GM12878 (cell line): ENCODE results near the gene MEP1A. TPM values are rescaled to one million over a fixed set of nuclear protein-coding genes. Genes with fewer than 3 reads are reported as not detected.

Experiments used
- ATAC-seq: fragments of 200-7000 bp; cut with Tn5 transposase; 3 replicates; pipeline ENCODE4 v1.9.1; 2020; ENCODE audit warnings: mild to moderate bottlenecking, moderate library complexity
- BruUV-seq: library from RNA; stranded (reverse); fragments of 400-500 nt; replicated peaks from 2 replicates; lab custom pipeline; 2021; lab: Mats Ljungman, UMichigan
- CTCF ChIA-PET: fragments of 300-600 bp; sonication (Branson Sonifier 250); formaldehyde crosslinking; extraction: SDS; loops from one replicate; lab custom pipeline; 2021; ENCODE audit warnings: inconsistent platforms; lab: Yijun Ruan, JAX
- POLR2A ChIA-PET: fragments of 350-600 bp; formaldehyde crosslinking; extraction: SDS; loops from one replicate; lab custom pipeline; 2021; ENCODE audit warnings: inconsistent platforms; lab: Charles Lee
- RAD21 ChIA-PET: fragments of 300-600 bp; sonication (Branson Sonifier 250); formaldehyde crosslinking; loops from one replicate; lab custom pipeline; 2023; ENCODE audit warnings: antibody characterized with exemption; ENCODE audit not compliant: unreplicated experiment; lab: Charles Lee
- SMC1A ChIA-PET: fragments of 300-600 bp; sonication (Branson Sonifier 250); formaldehyde crosslinking; loops from one replicate; lab custom pipeline; 2023; ENCODE audit not compliant: unreplicated experiment, uncharacterized antibody; lab: Charles Lee
- DNase-seq: peaks from one replicate; pipeline ENCODE4 v3.0.0-alpha.2; 2011; ENCODE audit warnings: low read depth, low spot score
- FAIRE-seq: peaks from 3 replicates; lab custom pipeline; 2011; peaks lifted over from hg19 to GRCh38; lab: Jason Lieb, UNC
- H2AFZ ChIP-seq: 2 replicates; pipeline ENCODE4 v1.6.0; 2011; ENCODE audit warnings: low read depth, low read length, control low read depth; ENCODE audit not compliant: control insufficient read depth
- H3K27ac ChIP-seq: 2 replicates; pipeline ENCODE4 v1.5.1; 2011; ENCODE audit warnings: control low read depth; ENCODE audit not compliant: control insufficient read depth, insufficient read depth
- H3K27me3 ChIP-seq, 2 experiments: replicated peaks in 1 of 2; 2 replicates each; pipeline versions ENCODE4 v1.6.0 to v1.6.1; 2011; ENCODE audit warnings: low read length in 1 of 2; ENCODE audit not compliant: control insufficient read depth in 2 of 2, insufficient read depth in 2 of 2
- H3K36me3 ChIP-seq, 2 experiments: 2 replicates each; pipeline ENCODE4 v1.5.1; 2011; ENCODE audit warnings: low read length in 1 of 2; ENCODE audit not compliant: control insufficient read depth in 2 of 2, insufficient read depth in 2 of 2
- H3K4me1 ChIP-seq: 2 replicates; pipeline ENCODE4 v1.6.1; 2011; ENCODE audit warnings: mild to moderate bottlenecking, low read length, moderate library complexity, mixed read lengths; ENCODE audit not compliant: control insufficient read depth, insufficient read depth
- H3K4me2 ChIP-seq: 2 replicates; pipeline ENCODE4 v1.6.0; 2011; ENCODE audit warnings: control low read depth; ENCODE audit not compliant: control insufficient read depth, insufficient read depth
- H3K4me3 ChIP-seq: fragments of 200-600 bp; sonication (generic); 2 replicates; pipeline ENCODE4 v1.5.1; 2016
- H3K79me2 ChIP-seq: 2 replicates; pipeline ENCODE4 v1.6.0; 2011; ENCODE audit warnings: low read length; ENCODE audit not compliant: control insufficient read depth, insufficient read depth
- H3K9ac ChIP-seq: 2 replicates; pipeline ENCODE4 v1.8.0; 2011; ENCODE audit warnings: low read length, control low read depth, mixed read lengths; ENCODE audit not compliant: control insufficient read depth, insufficient read depth
- H3K9me3 ChIP-seq: replicated peaks from 3 replicates; pipeline ENCODE4 v1.5.1; 2011; ENCODE audit warnings: mild to moderate bottlenecking, low read length; ENCODE audit not compliant: control insufficient read depth, insufficient read depth
- H4K20me1 ChIP-seq: 2 replicates; pipeline ENCODE4 v1.6.0; 2011; ENCODE audit not compliant: control insufficient read depth, insufficient read depth
- BCL3 ChIP-seq: IDR thresholded peaks from 2 replicates; pipeline ENCODE4 v1.6.1; 2011; ENCODE audit warnings: borderline replicate concordance, low read depth, mild to moderate bottlenecking, moderate library complexity, low read length; ENCODE audit not compliant: insufficient read depth, poor library complexity, severe bottlenecking
- BCLAF1 ChIP-seq: fragments of 450-650 bp; IDR thresholded peaks from 2 replicates; pipeline ENCODE4 v1.6.1; 2017; ENCODE audit warnings: antibody characterized with exemption, mild to moderate bottlenecking, moderate library complexity
- IKZF2 ChIP-seq, 2 experiments: fragments of 450-650 bp; IDR thresholded peaks; 2 replicates each; pipeline ENCODE4 v1.6.1; 2017; ENCODE audit warnings: mild to moderate bottlenecking in 2 of 2, moderate library complexity in 2 of 2
- NBN ChIP-seq: fragments of 450-650 bp; IDR thresholded peaks from 2 replicates; pipeline ENCODE4 v1.6.1; 2016
- RAD51 ChIP-seq: fragments of 450-650 bp; IDR thresholded peaks from 2 replicates; pipeline ENCODE4 v1.6.1; 2016; ENCODE audit warnings: moderate library complexity, mild to moderate bottlenecking, inconsistent platforms
- RB1 ChIP-seq: fragments of 450-650 bp; formaldehyde crosslinking; IDR thresholded peaks from 2 replicates; pipeline ENCODE4 v1.6.1; 2017; ENCODE audit warnings: mild to moderate bottlenecking, borderline replicate concordance
- RCOR1 ChIP-seq: conservative IDR thresholded peaks from 2 replicates; pipeline ENCODE4 v1.6.1; 2012; ENCODE audit warnings: low read depth, low read length, improper control_type of control experiment
- SKIL ChIP-seq: fragments of 450-650 bp; IDR thresholded peaks from 2 replicates; pipeline ENCODE4 v1.6.1; 2017; ENCODE audit warnings: mild to moderate bottlenecking, low read depth, inconsistent platforms; ENCODE audit not compliant: poor library complexity, severe bottlenecking
- SREBF2 ChIP-seq: IDR thresholded peaks from 2 replicates; pipeline ENCODE4 v1.6.1; 2012; ENCODE audit warnings: mild to moderate bottlenecking, low read length
- ZBED1 ChIP-seq: IDR thresholded peaks from 2 replicates; pipeline ENCODE4 v1.6.1; 2016; ENCODE audit warnings: borderline replicate concordance
- WGBS: methylation state at CpG from one replicate; pipeline ENCODE4 v1.1.6; 2016; ENCODE audit warnings: low lambda C conversion rate; ENCODE audit not compliant: insufficient replicate concordance, insufficient coverage; ENCODE audit errors: missing lambda C conversion rate; 5-methylcytosine and 5-hydroxymethylcytosine counted together
- in situ Hi-C: fragments of 300-500 bp; cut with MboI; formaldehyde crosslinking; loops from 9 replicates; pipeline ENCODE4 v1.14.3; 2018; ENCODE audit warnings: mixed read lengths
- intact Hi-C: fragments of 100-400 bp; cut with micrococcal nuclease; formaldehyde crosslinking; loops from one replicate; pipeline ENCODE4 v1.14.2; 2022; ENCODE audit not compliant: unreplicated experiment
- polyA plus RNA-seq, 11 experiments: library from polyadenylated mRNA; depleted of rRNA in 4 of 11; unstranded in 6 of 11; stranded (reverse) in 5 of 11; fragments of >200 nt; fragmentation: Nextera tagmentation in 4 of 11; fragmentation: Illumina TruSeq in 1 of 11; extraction: Ambion mirVana in 4 of 11; extraction: Trizol in 1 of 11; gene quantifications; 1 replicate in 1 of 11; 2 replicates in 10 of 11; pipeline versions ENCODE4 v1.2.1 to v1.2.3, GENCODE V29; 2011 to 2016; ENCODE audit warnings: inconsistent platforms in 2 of 11, missing spikeins in 2 of 11, low read depth in 1 of 11
- total RNA-seq, 4 experiments: library from RNA; depleted of rRNA in 3 of 4; stranded (reverse); fragments of >200 nt in 3 of 4; fragmentation: Illumina TruSeq in 1 of 4; extraction: Trizol in 1 of 4; gene quantifications; 2 replicates each; pipeline versions ENCODE4 v1.2.1 to v1.2.3, GENCODE V29; 2013 to 2021
- TF ChIP-seq, protein P1 (sequence below): fragments of 450-650 bp; IDR thresholded peaks from 2 replicates; pipeline ENCODE4 v1.6.1; 2018; ENCODE audit warnings: borderline replicate concordance, mild to moderate bottlenecking; ENCODE audit not compliant: partially characterized antibody
- TF ChIP-seq, protein P2 (sequence below): fragments of 150-350 bp; IDR thresholded peaks from 2 replicates; pipeline ENCODE4 v1.6.1; 2016; ENCODE audit warnings: low read depth, low read length

The MEP1A gene
- total and polyA plus RNA-seq, 10 of the 15 experiments (the other 5 are each of a cell fraction or from before 2014, with no cell fraction given) = not detected

DNA sequence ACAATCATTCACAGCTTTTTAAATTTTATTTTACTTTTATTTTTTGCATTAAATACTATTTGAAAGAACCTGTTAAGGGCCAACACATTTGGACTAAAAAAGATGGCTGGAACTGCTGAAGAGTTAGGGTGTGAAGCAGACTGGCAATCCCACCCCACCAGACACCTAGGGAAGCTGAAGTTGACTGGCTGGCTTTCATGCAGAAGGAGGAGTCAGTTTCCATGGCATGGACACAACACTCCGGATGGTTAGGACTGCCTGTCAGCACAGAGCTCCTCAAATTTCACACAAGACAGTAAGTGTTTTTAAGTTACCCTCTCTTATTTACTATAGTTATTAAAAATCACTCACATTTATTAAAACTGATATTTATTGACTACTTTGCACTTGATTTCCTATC, 46.5 kb upstream of the MEP1A start, which contains the start of gene ANKRD66:
Gene ANKRD66, plus strand, starts transcription at position 238 of the 400 bp plus-strand sequence. CDS start 5,016 bp downstream, outside the sequence.
- no peaks in the 10 kb centered on the region for H3K9me3 ChIP-seq
- H3K27ac ChIP-seq = no peak within 1 kb of the TSS
- WGBS = 23% methylated on average over 1 of the region's 1 CpG
- no peaks in the 10 kb centered on the region for H3K79me2 ChIP-seq
- DNase-seq = no peak
- ATAC-seq = no peak
- intact Hi-C loops (no loop called here), in situ Hi-C loops (no loop called here)
- ChIA-PET RAD21 (no interaction called here), POLR2A (no interaction called here), SMC1A (no interaction called here), CTCF (interaction anchor here (1.1 kb wide), 1 partner anchor 13 kb away, joined by 3 read pairs; no protein-coding TSS in a partner anchor)
- no TSS peak for BruUV-seq
- no peak within 1 kb of the TSS for H2AFZ ChIP-seq
- no peaks in the 10 kb centered on the region for H3K27me3 ChIP-seq
- H4K20me1 ChIP-seq = no peaks in the 10 kb centered on the region
- H3K4me3 ChIP-seq = no peak within 1 kb of the TSS
- H3K4me1 ChIP-seq = no peaks in the 10 kb centered on the region
- no peak for FAIRE-seq
- H3K4me2 ChIP-seq = no peak within 1 kb of the TSS
- H3K9ac ChIP-seq = no peak within 1 kb of the TSS
- H3K36me3 ChIP-seq = no peaks in the 10 kb centered on the region
- no peak for TF ChIP-seq RCOR1
- TF ChIP-seq, protein P1, sequence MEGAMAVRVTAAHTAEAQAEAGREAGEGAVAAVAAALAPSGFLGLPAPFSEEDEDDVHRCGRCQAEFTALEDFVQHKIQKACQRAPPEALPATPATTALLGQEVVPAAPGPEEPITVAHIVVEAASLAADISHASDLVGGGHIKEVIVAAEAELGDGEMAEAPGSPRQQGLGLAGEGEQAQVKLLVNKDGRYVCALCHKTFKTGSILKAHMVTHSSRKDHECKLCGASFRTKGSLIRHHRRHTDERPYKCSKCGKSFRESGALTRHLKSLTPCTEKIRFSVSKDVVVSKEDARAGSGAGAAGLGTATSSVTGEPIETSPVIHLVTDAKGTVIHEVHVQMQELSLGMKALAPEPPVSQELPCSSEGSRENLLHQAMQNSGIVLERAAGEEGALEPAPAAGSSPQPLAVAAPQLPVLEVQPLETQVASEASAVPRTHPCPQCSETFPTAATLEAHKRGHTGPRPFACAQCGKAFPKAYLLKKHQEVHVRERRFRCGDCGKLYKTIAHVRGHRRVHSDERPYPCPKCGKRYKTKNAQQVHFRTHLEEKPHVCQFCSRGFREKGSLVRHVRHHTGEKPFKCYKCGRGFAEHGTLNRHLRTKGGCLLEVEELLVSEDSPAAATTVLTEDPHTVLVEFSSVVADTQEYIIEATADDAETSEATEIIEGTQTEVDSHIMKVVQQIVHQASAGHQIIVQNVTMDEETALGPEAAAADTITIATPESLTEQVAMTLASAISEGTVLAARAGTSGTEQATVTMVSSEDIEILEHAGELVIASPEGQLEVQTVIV = no peak
- TF ChIP-seq, protein P2, sequence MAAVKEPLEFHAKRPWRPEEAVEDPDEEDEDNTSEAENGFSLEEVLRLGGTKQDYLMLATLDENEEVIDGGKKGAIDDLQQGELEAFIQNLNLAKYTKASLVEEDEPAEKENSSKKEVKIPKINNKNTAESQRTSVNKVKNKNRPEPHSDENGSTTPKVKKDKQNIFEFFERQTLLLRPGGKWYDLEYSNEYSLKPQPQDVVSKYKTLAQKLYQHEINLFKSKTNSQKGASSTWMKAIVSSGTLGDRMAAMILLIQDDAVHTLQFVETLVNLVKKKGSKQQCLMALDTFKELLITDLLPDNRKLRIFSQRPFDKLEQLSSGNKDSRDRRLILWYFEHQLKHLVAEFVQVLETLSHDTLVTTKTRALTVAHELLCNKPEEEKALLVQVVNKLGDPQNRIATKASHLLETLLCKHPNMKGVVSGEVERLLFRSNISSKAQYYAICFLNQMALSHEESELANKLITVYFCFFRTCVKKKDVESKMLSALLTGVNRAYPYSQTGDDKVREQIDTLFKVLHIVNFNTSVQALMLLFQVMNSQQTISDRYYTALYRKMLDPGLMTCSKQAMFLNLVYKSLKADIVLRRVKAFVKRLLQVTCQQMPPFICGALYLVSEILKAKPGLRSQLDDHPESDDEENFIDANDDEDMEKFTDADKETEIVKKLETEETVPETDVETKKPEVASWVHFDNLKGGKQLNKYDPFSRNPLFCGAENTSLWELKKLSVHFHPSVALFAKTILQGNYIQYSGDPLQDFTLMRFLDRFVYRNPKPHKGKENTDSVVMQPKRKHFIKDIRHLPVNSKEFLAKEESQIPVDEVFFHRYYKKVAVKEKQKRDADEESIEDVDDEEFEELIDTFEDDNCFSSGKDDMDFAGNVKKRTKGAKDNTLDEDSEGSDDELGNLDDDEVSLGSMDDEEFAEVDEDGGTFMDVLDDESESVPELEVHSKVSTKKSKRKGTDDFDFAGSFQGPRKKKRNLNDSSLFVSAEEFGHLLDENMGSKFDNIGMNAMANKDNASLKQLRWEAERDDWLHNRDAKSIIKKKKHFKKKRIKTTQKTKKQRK = no peak
- TF ChIP-seq NBN = no peak
- no peak for TF ChIP-seq RB1
- TF ChIP-seq BCL3 = no peak
- no peak for TF ChIP-seq IKZF2 (IDR thresholded peaks at IDR 0.05)
- TF ChIP-seq RAD51 = no peak
- TF ChIP-seq BCLAF1 = no peak
- TF ChIP-seq ZBED1 = no peak
- no peak for TF ChIP-seq SKIL
- TF ChIP-seq SREBF2 = no peak
